K562 (cell line): ENCODE data around the gene PRR7. TPM values are rescaled to one million over a fixed set of nuclear protein-coding genes. Genes with fewer than 3 reads are reported as not detected.
A peak's percentile ranks its signal among the peaks of the same experiment; 100 is the strongest.

Source experiments
- ATF7 ChIP-seq: fragments of 450-650 bp; IDR thresholded peaks from 2 replicates; pipeline ENCODE4 v1.7.1; 2014; ENCODE audit warnings: mild to moderate bottlenecking, moderate library complexity
- BACH1 ChIP-seq: fragments of 200-800 bp; sonication (Bioruptor generic); IDR thresholded peaks from 2 replicates; pipeline ENCODE4 v1.6.1; 2016; ENCODE audit warnings: missing genetic modification characterization, missing compliant biosample characterization
- BDP1 ChIP-seq: IDR thresholded peaks from 3 replicates; pipeline ENCODE4 v1.6.1; 2011; ENCODE audit not compliant: insufficient read length, insufficient read depth
- ETV6 ChIP-seq, 3 experiments: fragments of 150-350 bp in 1 of 3; sonication (generic) in 1 of 3; formaldehyde crosslinking in 1 of 3; IDR thresholded peaks; 2 replicates each; pipeline versions ENCODE4 v1.6.1 to v1.8.0; 2014 to 2022; ENCODE audit warnings: borderline replicate concordance in 2 of 3, low read depth in 2 of 3, antibody characterized with exemption in 1 of 3, low read length in 1 of 3, mild to moderate bottlenecking in 1 of 3, missing genetic modification reagents in 1 of 3
- FOXK1 ChIP-seq: sonication (generic); formaldehyde crosslinking; IDR thresholded peaks from 2 replicates; pipeline ENCODE4 v1.8.0; 2022; ENCODE audit warnings: missing genetic modification reagents, mild to moderate bottlenecking, borderline replicate concordance
- HES1 ChIP-seq: fragments of 450-650 bp; IDR thresholded peaks from 2 replicates; pipeline ENCODE4 v1.6.1; 2016; ENCODE audit warnings: low read depth, mild to moderate bottlenecking, moderate library complexity
- KLF16 ChIP-seq: IDR thresholded peaks from 2 replicates; pipeline ENCODE4 v1.6.1; 2016; ENCODE audit warnings: antibody characterized with exemption
- MAFF ChIP-seq: IDR thresholded peaks from 2 replicates; pipeline ENCODE4 v1.6.1; 2012; ENCODE audit warnings: low read length, improper control_type of control experiment
- MAFK ChIP-seq: IDR thresholded peaks from 2 replicates; pipeline ENCODE4 v1.6.1; 2011; ENCODE audit warnings: low read length, improper control_type of control experiment
- MEF2A ChIP-seq: IDR thresholded peaks from 2 replicates; pipeline ENCODE4 v1.6.1; 2011; ENCODE audit warnings: low read depth, mild to moderate bottlenecking, low read length, moderate library complexity; ENCODE audit not compliant: control insufficient read depth
- NCOA6 ChIP-seq: fragments of 450-650 bp; IDR thresholded peaks from 2 replicates; pipeline ENCODE4 v1.6.1; 2017; ENCODE audit warnings: mild to moderate bottlenecking
- NONO ChIP-seq, 2 experiments: fragments of 200-400 bp in 1 of 2; fragments of 450-650 bp in 1 of 2; formaldehyde crosslinking in 1 of 2; IDR thresholded peaks; 2 replicates each; pipeline ENCODE4 v1.6.1; 2017; ENCODE audit warnings: low read depth in 2 of 2, mild to moderate bottlenecking in 2 of 2, moderate library complexity in 2 of 2, low read length in 1 of 2
- PHF21A ChIP-seq: fragments of 450-650 bp; IDR thresholded peaks from 2 replicates; pipeline ENCODE4 v1.6.1; 2017; ENCODE audit warnings: low read depth, borderline replicate concordance
- POU5F1 ChIP-seq: fragments of 150-350 bp; IDR thresholded peaks from 2 replicates; pipeline ENCODE4 v1.6.1; 2014; ENCODE audit warnings: borderline replicate concordance, low read length, low read depth, mild to moderate bottlenecking; ENCODE audit not compliant: partially characterized antibody
- RB1 ChIP-seq: fragments of 450-650 bp; IDR thresholded peaks from 2 replicates; pipeline ENCODE4 v1.6.1; 2017; ENCODE audit warnings: low read depth, mild to moderate bottlenecking
- RBFOX2 ChIP-seq: fragments of 200-400 bp; formaldehyde crosslinking; IDR thresholded peaks from 2 replicates; pipeline ENCODE4 v1.6.1; 2017; ENCODE audit warnings: low read depth, mild to moderate bottlenecking, low read length, moderate library complexity
- RBM25 ChIP-seq: fragments of 200-400 bp; formaldehyde crosslinking; IDR thresholded peaks from 2 replicates; pipeline ENCODE4 v1.6.1; 2018; ENCODE audit warnings: low read length, low read depth, moderate library complexity; ENCODE audit not compliant: severe bottlenecking
- RUNX1 ChIP-seq: sonication (generic); IDR thresholded peaks from 2 replicates; pipeline ENCODE4 v1.6.1; 2016; ENCODE audit warnings: antibody characterized with exemption, low read depth
- SETDB1 ChIP-seq: IDR thresholded peaks from one replicate; pipeline ENCODE4 v1.6.1; 2012; ENCODE audit warnings: low read length, control low read depth, inconsistent platforms
- SFPQ ChIP-seq: fragments of 200-400 bp; formaldehyde crosslinking; IDR thresholded peaks from 2 replicates; pipeline ENCODE4 v1.6.1; 2017; ENCODE audit warnings: mild to moderate bottlenecking, low read depth, low read length, moderate library complexity
- SIN3A ChIP-seq, 2 experiments: fragments of 150-350 bp in 1 of 2; IDR thresholded peaks; 2 replicates each; pipeline ENCODE4 v1.6.1; 2011 to 2016; ENCODE audit warnings: borderline replicate concordance in 2 of 2, low read depth in 2 of 2, low read length in 2 of 2, mild to moderate bottlenecking in 2 of 2, moderate library complexity in 2 of 2; ENCODE audit not compliant: control insufficient read depth in 1 of 2
- TEAD4 ChIP-seq, 2 experiments: sonication (generic) in 1 of 2; formaldehyde crosslinking in 1 of 2; IDR thresholded peaks; 2 replicates each; pipeline versions ENCODE4 v1.6.1 to v1.8.0; 2012 to 2022; ENCODE audit warnings: borderline replicate concordance in 1 of 2, inconsistent platforms in 1 of 2, low read length in 1 of 2, mild to moderate bottlenecking in 1 of 2, missing genetic modification reagents in 1 of 2
- U2AF2 ChIP-seq: fragments of 200-400 bp; formaldehyde crosslinking; optimal IDR thresholded peaks from 2 replicates; pipeline ENCODE3; 2017; ENCODE audit warnings: low read depth, mild to moderate bottlenecking, low read length
- ZFX ChIP-seq: sonication (generic); formaldehyde crosslinking; IDR thresholded peaks from 2 replicates; pipeline ENCODE4 v1.8.0; 2022; ENCODE audit warnings: mild to moderate bottlenecking, missing genetic modification reagents, moderate library complexity
- ZNF551 ChIP-seq: fragments of 250-450 bp; sonication (Bioruptor Pico); IDR thresholded peaks from 2 replicates; pipeline ENCODE4 v1.5.0; 2021; ENCODE audit warnings: mild to moderate bottlenecking, moderate library complexity
- ZSCAN32 ChIP-seq: fragments of 450-650 bp; formaldehyde crosslinking; IDR thresholded peaks from 2 replicates; pipeline ENCODE4 v1.4.0; 2020; ENCODE audit warnings: mild to moderate bottlenecking, moderate library complexity
- polyA plus RNA-seq, 8 experiments: library from polyadenylated mRNA; depleted of rRNA in 4 of 8; stranded (reverse) in 5 of 8; unstranded in 3 of 8; fragments of >200 nt; fragmentation: Nextera tagmentation in 2 of 8; fragmentation: Illumina TruSeq in 1 of 8; extraction: Ambion mirVana in 2 of 8; extraction: Trizol in 1 of 8; gene quantifications; 2 replicates each; pipeline versions ENCODE4 v1.2.1 to v1.2.3, GENCODE V29; 2011 to 2014; ENCODE audit warnings: inconsistent platforms in 1 of 8, missing spikeins in 1 of 8
- total RNA-seq, 7 experiments: library from RNA; depleted of rRNA in 6 of 7; stranded (reverse); fragments of >200 nt in 6 of 7; fragmentation: Illumina TruSeq in 2 of 7; extraction: Trizol in 2 of 7; gene quantifications; 2 replicates each; pipeline versions ENCODE4 v1.2.1 to v1.2.3, GENCODE V29; 2011 to 2021; ENCODE audit warnings: low replicate concordance in 1 of 7

PRR7 gene
- total and polyA plus RNA-seq, 9 of the 15 experiments (the other 6 are each of a cell fraction or from before 2014, with no cell fraction given): 0.80 to 11.3 (median 10.4) TPM; not detected in 4

GRCh38 chr5:177478711-177479646, 32.4 kb downstream of the PRR7 start (continued):
- no peak for TF ChIP-seq ETV6 (IDR thresholded peaks at IDR 0.05; ENCODE audit: borderline replicate concordance in 1 of 2, low read depth in 2 of 2, low read length in 1 of 2)
- no peak for TF ChIP-seq ETV6 (CRISPR knock-in tag; IDR thresholded peaks at IDR 0.05; ENCODE audit: borderline replicate concordance)
- TF ChIP-seq ZSCAN32 (CRISPR knock-in tag): peak; percentile 72
- TF ChIP-seq HES1: no peak
- TF ChIP-seq RB1: no peak
- no peak for TF ChIP-seq MAFK
- no peak for TF ChIP-seq FOXK1
- peak in 1 of 2 experiments; percentile 16; a peak in 1 of 4 replicates for TF ChIP-seq SIN3A (IDR thresholded peaks at IDR 0.05; ENCODE audit: borderline replicate concordance in 2 of 2, control insufficient read depth in 1 of 2, low read depth in 2 of 2, low read length in 2 of 2)
- TF ChIP-seq PHF21A: no peak
- TF ChIP-seq ATF7: peak; percentile 66; the same call in 1 of the 2 replicates
- TF ChIP-seq BDP1: no peak
- TF ChIP-seq NCOA6: no peak
- no peak for TF ChIP-seq ZNF551 (CRISPR knock-in tag)
- TF ChIP-seq MEF2A: no peak
- TF ChIP-seq ZFX (CRISPR knock-in tag): peak; percentile 28; the same call in 1 of the 2 replicates
- TF ChIP-seq U2AF2: no peak
- TF ChIP-seq TEAD4 (IDR thresholded peaks at IDR 0.05; ENCODE audit: low read length): 0 out of 2 replicates have a peak, but pooled peaks have one; percentile 6
- TF ChIP-seq TEAD4 (CRISPR knock-in tag; IDR thresholded peaks at IDR 0.05; ENCODE audit: borderline replicate concordance): no peak
- TF ChIP-seq NONO (IDR thresholded peaks at IDR 0.05; ENCODE audit: low read depth in 2 of 2, low read length in 1 of 2): no peak
- TF ChIP-seq RBFOX2: peak; percentile 51; the same call in 1 of the 2 replicates
- TF ChIP-seq RUNX1: no peak
- no peak for TF ChIP-seq KLF16
- TF ChIP-seq POU5F1: no peak
- TF ChIP-seq BACH1 (tag): peak; percentile 70
- no peak for TF ChIP-seq RBM25
- no peak for TF ChIP-seq SFPQ
- TF ChIP-seq MAFF: no peak
- no peak for TF ChIP-seq SETDB1
